Type B pancreatic cell (in vitro differentiated cells): Measurements from ENCODE around the gene TFAP2D. TPM values are rescaled to one million over a fixed set of nuclear protein-coding genes. Genes with fewer than 3 reads are reported as not detected.
A peak's percentile ranks its signal among the peaks of the same experiment; 100 is the strongest.

Experiments used
- DNase-seq: peaks from one replicate; pipeline ENCODE4 v3.0.0; 2021; ENCODE audit warnings: mixed read lengths; ENCODE audit not compliant: unreplicated experiment; ENCODE audit errors: extremely low spot score
- H3K27ac Mint-ChIP-seq: 2 replicates; pipeline ENCODE4 v1.8.0; 2021; ENCODE audit warnings: mild to moderate bottlenecking, mixed read lengths
- H3K27me3 Mint-ChIP-seq: 2 replicates; pipeline ENCODE4 v1.8.0; 2021; ENCODE audit warnings: mixed read lengths
- H3K36me3 Mint-ChIP-seq: 2 replicates; pipeline ENCODE4 v1.8.0; 2021; ENCODE audit warnings: mixed read lengths
- H3K4me1 Mint-ChIP-seq: one replicate; pipeline ENCODE4 v1.8.0; 2021; ENCODE audit warnings: mixed read lengths; ENCODE audit not compliant: unreplicated experiment
- H3K4me3 Mint-ChIP-seq: 2 replicates; pipeline ENCODE4 v1.8.0; 2021; ENCODE audit warnings: mild to moderate bottlenecking, mixed read lengths
- H3K9me3 Mint-ChIP-seq: 2 replicates; pipeline ENCODE4 v1.8.0; 2021; ENCODE audit warnings: mixed read lengths
- CTCF ChIP-seq: fragments of 200-600 bp; sonication (generic); conservative IDR thresholded peaks from 2 replicates; pipeline ENCODE4 v1.5.0; 2021; ENCODE audit warnings: antibody characterized with exemption, mild to moderate bottlenecking
- long read RNA-seq: library from polyadenylated mRNA; unstranded; transcript quantifications from one replicate; pipeline ENCODE4 v2.0.0, GENCODE V29; 2020
- total RNA-seq: library from RNA; stranded (reverse); gene quantifications from 2 replicates; pipeline ENCODE4 v1.2.1, GENCODE V29; 2021; ENCODE audit warnings: low replicate concordance

Gene TFAP2D
- not detected in 2 replicates for total RNA-seq
- long read RNA-seq: 0 reads

DNA sequence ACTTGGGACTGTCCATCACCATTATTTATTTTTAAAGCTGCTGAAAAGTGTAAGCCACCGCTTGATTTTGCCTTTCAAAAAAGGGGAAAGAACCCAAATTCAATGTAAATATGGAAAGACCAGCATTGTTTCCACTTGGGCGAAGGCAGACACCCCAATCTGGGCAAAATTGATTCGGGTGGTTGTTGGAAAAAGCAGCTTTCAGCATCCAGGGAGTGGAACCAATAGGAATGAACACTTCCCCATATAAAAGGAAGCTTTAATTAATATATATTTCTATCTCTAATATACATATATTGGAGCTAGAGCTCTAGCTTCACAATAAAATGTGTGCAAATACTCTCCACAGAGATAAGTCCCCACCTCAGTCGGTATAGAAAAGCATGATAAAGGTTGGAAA lies at the start of gene TFAP2D:
Gene TFAP2D, plus strand, starts transcription at position 301 of the 400 bp plus-strand sequence. CDS start 530 bp downstream, outside the sequence.
- no peak within 1 kb of the TSS for H3K27ac Mint-ChIP-seq
- H3K4me1 Mint-ChIP-seq: no peaks in the 10 kb centered on the region
- H3K36me3 Mint-ChIP-seq: peaks cover 5% of the 10 kb centered on the region
- TF ChIP-seq CTCF: no peak
- H3K27me3 Mint-ChIP-seq: peaks cover 100% of the 10 kb centered on the region
- H3K9me3 Mint-ChIP-seq: no peaks in the 10 kb centered on the region
- DNase-seq: no peak
- peak within 1 kb of the TSS; percentile 64 for H3K4me3 Mint-ChIP-seq

DNA sequence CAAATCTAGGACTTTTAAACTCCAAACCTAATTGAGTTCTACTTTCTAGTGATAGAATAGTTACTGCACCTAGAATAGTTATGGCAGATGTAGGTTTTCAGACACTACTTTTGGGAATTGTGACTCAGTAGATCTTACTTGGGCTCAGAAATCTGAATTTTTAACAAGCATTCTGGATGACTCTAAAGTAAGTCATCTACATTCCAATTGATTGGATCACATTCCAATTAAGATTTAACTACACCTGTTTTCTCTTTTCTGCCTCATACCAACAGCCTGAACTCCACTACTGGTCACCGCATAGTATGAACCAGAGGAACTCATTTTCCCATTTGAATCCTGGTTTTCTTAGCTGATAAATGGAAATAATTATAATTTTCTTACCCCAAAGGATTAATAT lies 49.5 kb upstream of the TFAP2D start:
- Mint-ChIP-seq H3K4me3 (no peak overlapping the region), H3K9me3 (no peaks in the 10 kb centered on the region), H3K27me3 (peaks cover 7% of the 10 kb centered on the region), H3K36me3 (no peaks in the 10 kb centered on the region), H3K4me1 (no peaks in the 10 kb centered on the region), H3K27ac (no peak overlapping the region)
- TF ChIP-seq CTCF: no peak
- DNase-seq: no peak

DNA sequence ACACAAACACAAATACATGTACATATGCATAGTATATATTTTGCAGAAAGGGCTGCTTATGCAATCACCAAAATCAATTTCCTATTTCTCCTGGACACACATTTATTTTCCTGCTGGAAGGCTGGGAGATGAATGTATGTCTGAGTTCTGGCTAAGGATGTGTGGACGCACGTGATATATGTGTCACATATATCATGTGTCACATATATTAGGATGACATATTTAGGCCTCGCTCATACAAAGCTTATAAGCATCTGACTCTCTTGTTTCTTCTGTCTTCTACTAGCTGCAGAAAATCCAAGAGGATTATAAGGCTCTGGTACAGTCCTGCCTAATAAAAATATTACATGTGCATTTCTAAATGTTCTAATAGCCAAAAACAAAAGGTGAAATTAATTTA lies 47.2 kb upstream of the TFAP2D start:
- H3K27me3 Mint-ChIP-seq: peaks cover 12% of the 10 kb centered on the region
- no peak overlapping the region for H3K27ac Mint-ChIP-seq
- H3K4me3 Mint-ChIP-seq: no peak overlapping the region
- H3K4me1 Mint-ChIP-seq: no peaks in the 10 kb centered on the region
- TF ChIP-seq CTCF: no peak
- H3K36me3 Mint-ChIP-seq: no peaks in the 10 kb centered on the region
- H3K9me3 Mint-ChIP-seq: no peaks in the 10 kb centered on the region
- no peak for DNase-seq

DNA sequence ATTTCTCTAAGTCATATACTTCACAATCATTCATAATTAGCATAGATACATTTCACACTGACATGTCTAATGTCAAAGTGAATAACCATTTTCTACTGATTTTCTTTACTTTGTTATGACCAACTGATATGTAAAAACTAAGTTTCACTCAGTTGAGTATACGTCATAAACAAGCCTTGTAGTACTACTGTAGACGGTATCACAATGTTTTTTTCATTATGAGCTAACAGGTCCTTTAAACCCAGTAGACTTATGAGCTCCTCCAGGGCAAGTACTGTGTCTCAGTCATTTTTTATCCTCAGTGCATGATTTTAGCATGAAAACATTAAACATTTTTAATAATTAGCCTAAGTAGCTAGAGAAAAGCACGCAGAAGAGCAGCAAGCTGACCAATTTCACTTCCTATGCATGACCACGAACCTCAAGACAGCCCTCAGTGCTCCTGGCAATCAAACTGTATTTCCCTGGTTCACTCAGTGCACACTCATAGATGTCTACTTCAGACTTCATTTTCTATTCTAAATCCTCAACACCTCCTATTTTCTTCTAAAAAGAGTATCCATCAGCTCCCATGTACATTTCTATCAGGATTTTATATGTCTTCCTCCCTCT lies 32.0 kb upstream of the TFAP2D start:
- H3K27ac Mint-ChIP-seq: no peak overlapping the region
- no peak for TF ChIP-seq CTCF

GRCh38 chr6:50689210-50689609 lies 24.1 kb upstream of the TFAP2D start:
- DNase-seq: no peak
- Mint-ChIP-seq H3K27ac (no peak overlapping the region), H3K4me3 (no peak overlapping the region), H3K27me3 (peaks cover 40% of the 10 kb centered on the region), H3K9me3 (no peaks in the 10 kb centered on the region), H3K4me1 (no peaks in the 10 kb centered on the region), H3K36me3 (no peaks in the 10 kb centered on the region)
- TF ChIP-seq CTCF: no peak

More for the DNA sequence above, 32.0 kb upstream of the TFAP2D start:
- Mint-ChIP-seq H3K27me3 (peaks cover 31% of the 10 kb centered on the region), H3K36me3 (no peaks in the 10 kb centered on the region), H3K4me1 (no peaks in the 10 kb centered on the region), H3K4me3 (no peak overlapping the region), H3K9me3 (no peaks in the 10 kb centered on the region)
- no peak for DNase-seq
